GM13977 (cell line): ENCODE data around the gene TEX48.

ENCODE experiments used
- DNase-seq: peaks from one replicate; pipeline ENCODE4 v3.0.0; 2012; ENCODE audit warnings: low spot score
- CTCF ChIP-seq: IDR thresholded peaks from 2 replicates; pipeline ENCODE4 v1.5.1; 2012; ENCODE audit warnings: mild to moderate bottlenecking, control low read depth; ENCODE audit not compliant: insufficient read depth; ENCODE audit errors: extremely low read depth, missing control alignments
- in situ Hi-C: fragments of 300-500 bp; cut with MboI; formaldehyde crosslinking; loops from one replicate; pipeline ENCODE4 v1.12.0; 2022; ENCODE audit warnings: low sequenced_read_pairs, low pct_unique_long_range_greater_than_20kb, mixed read lengths, inconsistent platforms; ENCODE audit not compliant: unreplicated experiment

TEX48 gene

GRCh38 chr9:114690308-114690707 lies 8.3 kb upstream of the TEX48 start:
- DNase-seq, result no peak
- TF ChIP-seq CTCF, result no peak
- in situ Hi-C loops, result loop anchor here (25.0 kb wide), 2 partner anchors 522 to 822 kb away; no protein-coding TSS in a partner anchor

GRCh38 chr9:114689813-114690212 lies 7.8 kb upstream of the TEX48 start:
- in situ Hi-C loops, result loop anchor here (10.0 to 25.0 kb wide), 3 partner anchors 215 to 822 kb away; no protein-coding TSS in a partner anchor

GRCh38 chr9:114688909-114689610 lies 7.1 kb upstream of the TEX48 start:
- TF ChIP-seq CTCF, result no peak
- in situ Hi-C loops, result loop anchor here (10.0 to 25.0 kb wide), 3 partner anchors 216 to 823 kb away; no protein-coding TSS in a partner anchor
- no peak for DNase-seq

More at GRCh38 chr9:114689813-114690212, 7.8 kb upstream of the TEX48 start:
- DNase-seq, result no peak
- no peak for TF ChIP-seq CTCF

- TF ChIP-seq CTCF, result no peak
- in situ Hi-C loops, result loop anchor here (10.0 to 25.0 kb wide), 3 partner anchors 216 to 824 kb away; no protein-coding TSS in a partner anchor
- no peak for DNase-seq
These were observed 6.4 kb upstream of the TEX48 start for GRCh38 chr9:114688379-114688778.

- TF ChIP-seq CTCF, result no peak
- in situ Hi-C loops, result loop anchor here (10.0 to 25.0 kb wide), 3 partner anchors 218 to 825 kb away; no protein-coding TSS in a partner anchor
- DNase-seq, result no peak
These were observed 5.0 kb upstream of the TEX48 start for GRCh38 chr9:114687034-114687433.

GRCh38 chr9:114685951-114686350 lies 4.0 kb upstream of the TEX48 start:
- TF ChIP-seq CTCF, result no peak
- no peak for DNase-seq
- in situ Hi-C loops, result loop anchor here (10.0 to 25.0 kb wide), 3 partner anchors 219 to 826 kb away; no protein-coding TSS in a partner anchor
